LoVo (cell line): ENCODE results near the gene DPEP1.
A peak's percentile ranks its signal among the peaks of the same experiment; 100 is the strongest.
"Not testable (repeated sequence)": the region's sequence is repeated elsewhere in the genome, so short reads cannot be mapped to it uniquely, and the experiment has no call there.

Experiments used
- DNase-seq: peaks from one replicate; pipeline ENCODE4 v3.0.0-alpha.2; 2016; ENCODE audit warnings: low spot score

DPEP1 gene

GRCh38 chr16:89619840-89620239, 6.4 kb downstream of the DPEP1 start:
- no peak for DNase-seq

DNA sequence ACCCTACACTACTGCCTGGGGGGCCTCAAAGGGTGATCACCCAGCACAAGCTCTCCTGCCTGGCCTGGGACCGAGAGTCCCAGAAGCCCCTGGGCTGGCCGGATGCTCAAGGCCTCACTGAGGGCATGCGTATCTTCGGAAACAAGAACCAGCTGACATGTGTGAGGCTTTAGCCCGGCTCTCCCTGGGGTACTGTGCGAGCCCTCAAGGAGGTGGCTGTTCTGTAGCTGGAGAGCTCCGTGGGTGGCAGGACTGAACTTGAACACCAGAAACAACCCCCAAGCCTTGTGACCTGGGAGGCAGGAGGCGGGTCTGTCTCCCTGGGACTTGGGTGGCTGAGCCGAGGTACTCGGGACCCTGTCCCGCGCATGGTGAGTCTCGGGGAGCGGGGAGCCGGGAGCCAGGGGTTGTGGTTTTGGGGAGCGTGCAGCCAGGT, 7.0 kb downstream of the DPEP1 start:
- DNase-seq: no peak

GRCh38 chr16:89621136-89621697, 7.8 kb downstream of the DPEP1 start:
- DNase-seq: no peak

DNA sequence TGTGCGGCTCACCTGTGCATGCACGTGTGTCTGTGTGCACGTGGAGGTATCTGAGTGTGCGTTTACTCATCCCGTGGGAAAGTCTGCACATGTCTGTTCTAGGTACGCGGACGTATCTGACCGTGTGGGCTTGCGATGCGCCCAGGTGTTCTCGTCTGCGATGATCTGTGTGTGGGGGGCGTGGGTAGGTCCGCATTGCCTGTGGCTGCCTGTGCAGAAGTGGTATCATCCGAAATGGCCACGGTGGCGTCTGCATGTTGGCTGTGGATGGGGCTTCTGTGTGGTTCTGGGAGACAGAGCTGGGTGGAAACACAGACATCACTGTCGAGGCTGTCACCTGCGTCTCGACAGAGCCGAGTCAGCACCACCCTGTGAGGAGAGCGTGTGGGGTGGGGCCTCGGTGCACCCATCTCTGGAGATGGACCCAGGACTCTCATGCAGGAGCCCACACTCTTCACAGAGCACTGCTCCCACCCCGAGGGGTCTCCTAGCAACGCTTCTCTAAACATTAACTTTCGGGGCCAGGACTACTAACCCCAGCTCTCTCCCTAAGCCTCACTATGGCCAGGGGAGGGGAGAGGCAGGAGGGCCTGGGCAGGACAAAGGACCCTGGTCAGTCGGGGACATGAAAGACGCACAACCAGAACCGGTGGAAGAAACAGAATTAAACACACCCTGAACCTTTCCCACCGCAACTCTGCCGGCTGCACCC, 8.4 kb downstream of the DPEP1 start:
- no peak for DNase-seq

DNA sequence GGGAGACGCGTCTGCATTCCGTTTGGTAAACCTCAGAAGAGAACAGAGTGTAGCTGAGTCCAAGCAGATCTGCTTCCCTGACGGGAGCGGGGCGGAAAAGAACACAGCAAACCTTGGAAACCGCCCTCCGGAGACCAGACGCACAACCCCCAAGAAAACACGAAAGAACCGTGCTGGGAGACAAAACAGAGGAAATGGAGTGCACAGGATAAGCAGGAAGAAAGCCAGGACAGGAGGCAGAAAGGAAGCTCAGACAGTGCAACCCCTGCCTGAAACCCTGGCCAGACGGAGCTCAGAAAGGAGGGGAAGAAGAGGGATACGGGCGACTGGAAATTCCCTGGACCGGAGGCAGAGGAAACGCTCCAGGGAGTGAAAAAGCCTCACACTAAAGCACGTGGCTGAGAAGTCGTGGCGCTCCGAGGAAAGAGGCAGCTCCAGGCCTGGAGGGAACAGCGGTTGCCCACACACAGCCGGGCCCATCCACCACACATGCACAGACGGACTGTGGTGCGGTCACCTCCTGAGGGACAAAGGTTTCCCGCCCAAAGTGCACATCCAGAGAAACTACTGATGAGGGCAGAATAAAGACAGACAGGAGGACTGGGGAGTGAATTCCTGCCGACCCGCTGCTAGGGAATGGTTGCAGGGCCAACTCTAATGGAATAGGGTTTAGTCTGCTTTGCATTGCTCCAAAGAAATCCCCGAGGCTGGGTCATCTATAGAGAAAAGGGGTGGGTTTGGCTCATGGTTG, 10.2 kb downstream of the DPEP1 start:
- DNase-seq: no peak

- no peak for DNase-seq
These were observed 11.6 kb downstream of the DPEP1 start for GRCh38 chr16:89624777-89625761.

DNA sequence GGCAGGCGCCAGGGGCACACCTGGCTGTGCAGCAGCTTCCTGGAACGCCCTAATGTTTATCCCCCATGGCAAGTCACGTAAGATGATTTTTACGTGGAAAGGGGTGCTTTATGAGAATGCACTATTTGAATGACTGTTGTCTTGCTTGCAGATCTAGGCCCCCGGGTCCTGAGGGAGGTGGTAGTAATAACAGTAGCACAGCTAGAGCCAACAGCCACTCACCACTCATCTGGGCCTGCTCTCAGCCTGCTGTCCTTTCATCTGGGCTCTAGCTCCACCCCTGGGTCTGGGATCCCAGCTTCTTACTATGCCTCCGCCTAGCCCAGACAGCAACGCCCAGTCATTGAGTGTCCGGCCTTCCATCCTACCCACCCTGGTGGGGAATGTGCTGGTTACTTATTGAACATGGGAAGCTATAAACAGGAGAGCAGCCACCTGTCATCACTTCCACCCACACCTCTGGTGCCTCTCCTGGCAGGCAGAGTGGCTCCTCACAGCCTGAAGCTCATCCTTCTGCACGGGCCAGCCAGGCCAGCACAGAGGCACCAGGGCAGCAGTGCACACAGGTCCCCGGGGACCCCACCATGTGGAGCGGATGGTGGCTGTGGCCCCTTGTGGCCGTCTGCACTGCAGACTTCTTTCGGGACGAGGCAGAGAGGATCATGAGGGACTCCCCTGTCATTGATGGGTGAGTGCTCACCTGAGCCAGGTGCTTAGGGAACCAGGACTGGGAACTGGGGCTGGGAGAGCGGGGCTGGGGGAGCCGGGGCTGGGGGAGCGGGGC, 16.6 kb downstream of the DPEP1 start:
- no peak for DNase-seq

DNA sequence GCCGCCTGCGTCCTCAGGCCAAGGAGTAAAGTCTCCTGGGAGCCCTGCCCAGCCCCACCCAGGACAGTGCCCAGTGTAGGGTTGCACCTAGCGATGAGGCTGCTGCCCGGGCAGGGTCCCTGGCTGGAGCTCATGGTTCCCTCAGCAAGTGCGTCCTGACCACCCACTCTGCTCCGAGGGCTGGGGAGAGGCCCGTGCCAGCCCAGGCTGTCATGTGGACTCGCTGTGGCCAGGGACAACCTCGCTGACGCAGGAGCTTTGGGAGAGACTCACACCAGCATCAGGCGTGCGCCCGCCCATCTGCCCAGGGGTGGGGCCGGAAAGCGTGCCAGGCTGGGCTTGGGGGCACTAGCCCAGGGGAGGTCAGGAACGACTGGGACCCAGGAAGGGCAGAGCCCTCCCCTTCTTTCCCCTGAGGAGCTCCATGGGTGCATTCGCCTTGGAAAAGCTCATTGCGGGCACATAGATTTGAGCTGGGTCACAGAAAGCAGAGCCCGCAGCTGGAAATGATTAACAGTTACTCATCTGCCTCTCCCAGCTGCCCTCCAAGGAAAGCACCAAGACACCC, 19.7 kb downstream of the DPEP1 start:
- DNase-seq: peak; percentile 36

DNA sequence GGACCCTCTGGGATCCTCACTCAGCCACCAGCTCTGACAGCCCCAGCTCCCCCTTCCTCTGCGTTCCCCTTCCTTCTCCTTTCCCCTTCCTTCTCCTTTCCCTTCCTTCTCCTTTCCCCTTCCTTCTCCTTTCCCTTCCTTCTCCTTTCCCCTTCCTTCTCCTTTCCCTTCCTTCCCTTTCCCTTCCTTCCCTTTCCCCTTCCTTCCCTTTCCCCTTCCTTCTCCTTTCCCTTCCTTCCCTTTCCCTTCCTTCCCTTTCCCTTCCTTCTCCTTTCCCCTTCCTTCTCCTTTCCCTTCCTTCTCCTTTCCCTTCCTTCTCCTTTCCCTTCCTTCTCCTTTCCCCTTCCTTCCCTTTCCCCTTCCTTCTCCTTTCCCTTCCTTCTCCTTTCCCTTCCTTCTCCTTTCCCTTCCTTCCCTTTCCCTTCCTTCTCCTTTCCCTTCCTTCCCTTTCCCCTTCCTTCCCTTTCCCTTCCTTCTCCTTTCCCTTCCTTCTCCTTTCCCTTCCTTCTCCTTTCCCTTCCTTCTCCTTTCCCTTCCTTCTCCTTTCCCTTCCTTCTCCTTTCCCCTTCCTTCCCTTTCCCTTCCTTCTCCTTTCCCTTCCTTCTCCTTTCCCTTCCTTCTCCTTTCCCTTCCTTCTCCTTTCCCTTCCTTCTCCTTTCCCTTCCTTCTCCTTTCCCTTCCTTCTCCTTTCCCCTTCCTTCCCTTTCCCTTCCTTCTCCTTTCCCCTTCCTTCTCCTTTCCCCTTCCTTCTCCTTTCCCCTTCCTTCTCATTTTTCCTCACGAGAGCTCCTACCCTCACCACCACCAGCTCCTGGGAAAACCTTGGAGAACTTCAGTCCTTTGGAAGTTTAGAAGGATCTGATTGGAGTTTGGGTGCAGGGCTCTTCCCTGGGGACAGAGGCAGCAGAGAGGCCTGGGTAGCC, 21.3 kb downstream of the DPEP1 start:
- DNase-seq: not testable (repeated sequence)

DNA sequence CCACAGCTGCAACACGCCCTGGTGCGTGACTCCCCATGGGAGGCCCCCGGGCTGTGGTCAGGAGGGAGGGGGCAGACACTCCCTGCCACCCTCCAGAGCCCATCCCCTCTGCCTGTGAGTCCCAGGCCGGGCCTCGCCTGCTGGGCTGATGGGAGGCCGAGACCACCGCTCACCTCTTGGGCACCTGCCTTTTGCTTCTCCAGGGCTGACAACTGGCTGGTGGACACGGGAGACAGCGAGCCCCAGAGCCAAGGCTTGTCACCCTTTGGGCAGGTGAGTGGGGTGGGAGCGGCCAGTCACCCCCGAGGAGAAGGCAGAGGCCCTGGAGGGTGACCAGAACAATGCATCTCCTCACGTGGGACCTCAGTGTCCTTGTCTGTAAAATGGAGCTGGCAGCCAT, 23.2 kb downstream of the DPEP1 start:
- DNase-seq: no peak

DNA sequence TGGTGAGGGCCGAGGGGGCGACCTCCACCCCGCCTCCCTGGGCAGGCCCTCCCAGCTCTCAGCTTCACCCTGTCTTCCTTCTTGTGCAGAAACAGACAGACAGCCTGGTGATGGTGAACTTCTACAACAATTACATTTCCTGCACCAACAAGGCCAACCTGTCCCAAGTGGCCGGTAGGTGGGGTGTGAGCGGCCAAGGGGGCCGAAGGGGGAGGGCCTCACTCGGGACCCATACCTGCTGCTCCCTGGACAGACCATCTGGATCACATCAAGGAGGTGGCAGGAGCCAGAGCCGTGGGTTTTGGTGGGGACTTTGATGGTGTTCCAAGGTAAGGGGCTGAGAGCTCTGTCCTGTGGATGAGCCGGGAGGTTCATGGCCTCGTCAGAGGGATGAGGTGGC, 23.9 kb downstream of the DPEP1 start:
- no peak for DNase-seq

GRCh38 chr16:89638455-89638854, 25.0 kb downstream of the DPEP1 start:
- DNase-seq: no peak

- DNase-seq: no peak
These were observed 25.9 kb downstream of the DPEP1 start for GRCh38 chr16:89639385-89639784.

- no peak for DNase-seq
These were observed 28.1 kb downstream of the DPEP1 start for GRCh38 chr16:89641458-89642119.

- no peak for DNase-seq
These were observed 29.1 kb downstream of the DPEP1 start for GRCh38 chr16:89642574-89642973.

DNA sequence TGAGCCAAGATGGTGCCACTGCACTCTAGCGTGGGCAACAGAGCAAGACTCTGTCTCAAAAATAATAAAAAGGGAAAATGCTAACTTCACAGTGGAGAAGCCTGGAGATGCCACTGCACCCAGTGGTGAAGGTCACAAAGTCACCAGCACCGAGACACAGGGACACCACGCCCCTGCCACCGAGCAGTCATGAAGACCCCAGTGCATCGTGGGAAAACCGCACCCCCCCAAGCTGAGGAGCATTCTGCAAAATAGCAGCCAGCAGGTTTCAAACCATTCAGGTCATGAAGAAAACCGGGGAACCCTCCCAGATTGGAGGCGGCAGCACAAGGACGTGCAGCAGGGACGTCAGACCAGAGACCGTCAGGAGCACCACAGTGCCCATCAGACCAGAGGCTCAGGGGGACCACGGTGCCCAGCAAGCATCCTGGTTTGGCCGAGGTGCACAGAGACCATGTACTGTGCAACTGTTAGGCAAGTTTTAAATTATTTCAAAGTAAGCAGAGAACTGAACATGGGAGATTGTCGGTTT, 30.4 kb downstream of the DPEP1 start:
- DNase-seq: no peak

DNA sequence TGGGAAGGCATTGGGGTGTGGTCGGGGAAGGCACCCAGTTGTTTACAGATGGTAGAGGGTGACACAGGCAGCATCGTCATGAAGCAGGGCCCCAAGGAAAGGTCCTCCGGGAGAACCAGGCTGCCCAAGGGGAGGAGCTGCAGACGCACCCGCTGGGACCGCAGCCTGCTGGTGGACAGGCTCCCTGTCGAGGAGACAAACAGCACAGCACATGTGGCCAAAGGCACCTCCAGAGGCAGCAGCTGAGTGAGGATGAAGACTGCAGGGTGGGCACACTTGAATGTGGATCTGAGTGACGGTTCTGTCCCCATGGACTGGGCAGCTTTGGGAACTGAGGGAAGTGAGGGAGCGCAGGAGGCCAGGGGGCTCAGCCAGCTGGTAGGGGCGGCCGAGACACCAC, 31.7 kb downstream of the DPEP1 start:
- no peak for DNase-seq

- DNase-seq: no peak
These were observed 32.8 kb downstream of the DPEP1 start for GRCh38 chr16:89646270-89646669.

GRCh38 chr16:89646906-89647305, 33.5 kb downstream of the DPEP1 start:
- DNase-seq: no peak
